Immature natural killer cell (primary cell): ENCODE data around the gene MYO18B. TPM values are rescaled to one million over a fixed set of nuclear protein-coding genes. Genes with fewer than 3 reads are reported as not detected.

Experiments used
- DNase-seq, 3 donors: peaks; one replicate each; pipeline ENCODE4 v3.0.0; 2022; ENCODE audit warnings: mixed read lengths in 1 of 3
- H3K27ac Mint-ChIP-seq, 6 donors: one replicate each; pipeline ENCODE4 v1.8.0; 2020; ENCODE audit warnings: mixed read lengths in 6 of 6, mild to moderate bottlenecking in 5 of 6, inconsistent platforms in 4 of 6, moderate library complexity in 3 of 6
- H3K27me3 Mint-ChIP-seq, 3 donors: one replicate each; pipeline ENCODE4 v1.8.0; 2020 to 2021; ENCODE audit warnings: low read depth in 3 of 3, mild to moderate bottlenecking in 3 of 3, mixed read lengths in 3 of 3, moderate library complexity in 3 of 3, inconsistent platforms in 1 of 3
- H3K36me3 Mint-ChIP-seq, 3 donors: one replicate each; pipeline ENCODE4 v1.8.0; 2020; ENCODE audit warnings: mixed read lengths in 3 of 3, inconsistent platforms in 2 of 3, mild to moderate bottlenecking in 2 of 3
- H3K4me1 Mint-ChIP-seq, 2 donors: one replicate each; pipeline ENCODE4 v1.8.0; 2020; ENCODE audit warnings: inconsistent platforms in 2 of 2, mild to moderate bottlenecking in 2 of 2, mixed read lengths in 2 of 2, moderate library complexity in 1 of 2
- H3K4me3 Mint-ChIP-seq, 5 donors: one replicate each; pipeline ENCODE4 v1.8.0; 2020; ENCODE audit warnings: mild to moderate bottlenecking in 5 of 5, mixed read lengths in 5 of 5, inconsistent platforms in 3 of 5, moderate library complexity in 3 of 5
- H3K9me3 Mint-ChIP-seq, 6 donors: one replicate each; pipeline ENCODE4 v1.8.0; 2020; ENCODE audit warnings: mild to moderate bottlenecking in 6 of 6, mixed read lengths in 6 of 6, inconsistent platforms in 4 of 6, moderate library complexity in 3 of 6
- polyA plus RNA-seq, 3 donors: library from polyadenylated mRNA; unstranded; fragments of 300-500 nt; fragmentation: Illumina TruSeq; gene quantifications; one replicate each; pipeline ENCODE4 v1.2.3, GENCODE V29; 2021

The MYO18B gene
- polyA plus RNA-seq, 3 donors from 2014 or later = not detected

DNA sequence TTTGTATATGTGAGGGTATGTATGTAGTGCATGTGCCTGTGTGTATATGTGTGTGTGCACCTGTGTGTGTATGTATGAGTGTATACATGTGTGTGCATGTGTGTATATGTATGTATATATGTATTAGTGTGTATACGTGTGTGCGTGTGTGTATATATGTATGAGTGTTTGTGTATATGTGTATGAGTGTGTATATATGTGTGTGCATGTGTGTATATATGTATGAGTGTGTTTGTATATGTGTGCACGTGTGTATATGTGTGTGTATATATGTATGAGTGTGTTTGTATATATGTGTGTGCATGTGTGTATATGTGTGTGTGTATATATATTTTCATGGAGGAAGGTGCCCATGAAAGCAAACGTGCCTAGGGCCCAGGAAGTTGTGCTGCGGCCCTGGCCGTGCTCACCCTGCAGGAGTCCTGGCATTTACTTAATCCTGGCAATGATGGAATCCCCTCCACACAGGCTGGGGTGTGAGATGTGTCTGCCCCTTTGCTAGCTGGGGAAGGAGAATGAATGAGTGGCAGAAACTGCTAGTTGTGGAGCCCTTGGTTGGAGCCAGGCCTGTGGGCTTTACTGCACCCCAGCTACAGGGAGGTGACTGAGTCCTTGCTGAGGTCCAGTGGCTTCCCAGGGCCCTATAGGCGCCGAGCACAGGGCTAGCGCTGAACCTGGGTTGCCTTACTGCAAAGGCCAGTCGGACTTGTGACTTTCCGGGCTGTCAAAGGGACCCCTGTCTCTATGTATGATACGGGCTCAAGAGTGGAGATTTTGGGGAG, 97.2 kb downstream of the MYO18B start:
- H3K4me3 Mint-ChIP-seq = no peak overlapping the region
- no peak overlapping the region for H3K27ac Mint-ChIP-seq
- no peaks in the 10 kb centered on the region for H3K36me3 Mint-ChIP-seq
- peaks cover 0 to 4% (median under 1%) of the 10 kb centered on the region in 3 donors for H3K27me3 Mint-ChIP-seq
- no peak for DNase-seq
- no peaks in the 10 kb centered on the region for H3K9me3 Mint-ChIP-seq
- no peaks in the 10 kb centered on the region for H3K4me1 Mint-ChIP-seq

DNA sequence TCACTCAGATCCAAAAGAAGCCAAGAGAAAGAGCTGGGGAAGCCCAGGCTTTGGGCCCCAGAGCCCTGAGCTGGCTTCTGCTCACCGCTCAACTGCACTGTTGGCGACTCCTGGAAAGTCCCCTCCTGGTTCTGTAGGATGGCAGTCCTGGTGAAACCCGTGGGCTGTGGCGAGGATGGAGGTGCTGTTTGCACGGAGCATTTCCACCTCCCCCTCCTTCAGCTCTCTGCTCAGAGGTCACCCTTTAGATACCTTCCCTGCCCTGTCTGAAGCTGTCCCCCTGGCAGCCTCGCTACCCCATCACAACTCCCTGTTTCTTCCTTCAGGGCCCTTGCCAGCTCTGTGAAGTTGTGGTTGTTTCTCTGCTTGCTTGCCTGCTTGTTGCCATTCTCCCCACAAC, 97.8 kb downstream of the MYO18B start:
- H3K36me3 Mint-ChIP-seq = no peaks in the 10 kb centered on the region
- peaks cover 0 to 4% (median 2%) of the 10 kb centered on the region in 3 donors for H3K27me3 Mint-ChIP-seq

DNA sequence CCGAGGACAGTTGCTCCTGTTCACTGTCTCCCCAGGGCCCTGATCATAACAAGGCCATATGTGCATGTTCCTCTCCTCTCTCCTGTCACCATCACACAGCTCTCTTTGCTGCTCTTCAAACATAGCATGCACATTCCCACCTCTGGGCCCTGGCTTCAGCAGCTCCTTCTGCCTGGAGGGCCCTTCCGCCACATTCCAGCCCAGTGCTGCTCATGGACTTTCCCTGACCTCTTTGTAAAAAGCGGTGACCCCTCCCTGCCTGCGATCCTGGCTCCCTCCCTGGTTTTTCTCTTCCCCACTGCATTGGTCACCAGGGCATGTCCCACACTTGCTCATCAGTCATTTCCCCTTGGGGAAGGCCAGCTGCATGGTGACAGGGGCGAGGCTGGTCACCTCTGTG, 98.2 kb downstream of the MYO18B start:
- no peak overlapping the region for H3K27ac Mint-ChIP-seq
- H3K9me3 Mint-ChIP-seq = no peaks in the 10 kb centered on the region
- H3K27me3 Mint-ChIP-seq = peaks cover 0 to 4% (median 2%) of the 10 kb centered on the region in 3 donors
- no peaks in the 10 kb centered on the region for H3K36me3 Mint-ChIP-seq
- DNase-seq = no peak
- H3K4me1 Mint-ChIP-seq = no peaks in the 10 kb centered on the region
- no peak overlapping the region for H3K4me3 Mint-ChIP-seq

More for the DNA sequence above, 97.8 kb downstream of the MYO18B start:
- no peak for DNase-seq
- H3K4me3 Mint-ChIP-seq = no peak overlapping the region
- H3K9me3 Mint-ChIP-seq = no peaks in the 10 kb centered on the region
- no peaks in the 10 kb centered on the region for H3K4me1 Mint-ChIP-seq
- no peak overlapping the region for H3K27ac Mint-ChIP-seq

DNA sequence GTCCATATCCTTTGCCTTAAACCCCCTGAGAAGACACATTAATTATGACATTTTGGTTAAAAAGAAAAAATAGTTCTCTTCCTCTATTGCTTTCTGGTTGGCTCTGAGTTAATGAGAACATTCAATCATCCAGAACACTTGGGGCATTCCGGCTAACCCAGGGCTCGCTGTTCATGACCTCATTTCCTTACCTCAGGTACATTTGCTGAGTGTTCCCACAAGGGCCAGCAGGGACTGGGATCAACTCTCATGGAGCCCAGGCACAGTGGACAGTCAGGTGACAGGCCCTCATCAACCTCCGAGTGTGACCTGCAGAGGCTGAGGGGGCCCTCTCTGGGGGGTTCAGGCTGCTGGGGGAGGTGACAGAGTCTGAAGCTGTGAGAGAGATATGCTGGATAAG, 98.9 kb downstream of the MYO18B start:
- Mint-ChIP-seq H3K27me3 (peaks cover 0 to 4% (median 2%) of the 10 kb centered on the region in 3 donors), H3K27ac (no peak overlapping the region), H3K9me3 (no peaks in the 10 kb centered on the region), H3K4me1 (no peaks in the 10 kb centered on the region), H3K4me3 (no peak overlapping the region), H3K36me3 (no peaks in the 10 kb centered on the region)
- DNase-seq = no peak

DNA sequence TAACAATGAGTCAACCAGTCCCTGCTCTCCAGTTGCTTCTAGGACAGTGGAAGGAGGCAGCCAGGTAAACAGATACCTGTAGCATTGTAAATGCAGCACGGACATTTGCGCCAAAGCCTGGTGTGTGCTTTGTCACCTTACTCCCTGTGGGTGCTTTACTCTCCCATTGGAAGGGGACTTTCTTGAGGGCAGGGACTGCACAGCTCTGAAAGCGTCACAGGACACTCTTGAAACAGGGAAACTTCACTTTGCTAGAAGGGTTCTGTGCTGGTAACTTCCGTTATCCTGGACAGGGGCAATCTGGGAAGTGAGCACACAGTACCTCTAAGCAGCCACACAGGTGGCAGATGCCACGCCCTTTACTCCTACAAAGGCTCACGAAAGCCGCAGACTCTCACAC, 99.8 kb downstream of the MYO18B start:
- DNase-seq = no peak
- no peak overlapping the region for H3K27ac Mint-ChIP-seq
- no peaks in the 10 kb centered on the region for H3K9me3 Mint-ChIP-seq
- H3K4me1 Mint-ChIP-seq = no peaks in the 10 kb centered on the region
- peaks cover 0 to 4% (median 2%) of the 10 kb centered on the region in 3 donors for H3K27me3 Mint-ChIP-seq
- no peaks in the 10 kb centered on the region for H3K36me3 Mint-ChIP-seq
- no peak overlapping the region for H3K4me3 Mint-ChIP-seq

DNA sequence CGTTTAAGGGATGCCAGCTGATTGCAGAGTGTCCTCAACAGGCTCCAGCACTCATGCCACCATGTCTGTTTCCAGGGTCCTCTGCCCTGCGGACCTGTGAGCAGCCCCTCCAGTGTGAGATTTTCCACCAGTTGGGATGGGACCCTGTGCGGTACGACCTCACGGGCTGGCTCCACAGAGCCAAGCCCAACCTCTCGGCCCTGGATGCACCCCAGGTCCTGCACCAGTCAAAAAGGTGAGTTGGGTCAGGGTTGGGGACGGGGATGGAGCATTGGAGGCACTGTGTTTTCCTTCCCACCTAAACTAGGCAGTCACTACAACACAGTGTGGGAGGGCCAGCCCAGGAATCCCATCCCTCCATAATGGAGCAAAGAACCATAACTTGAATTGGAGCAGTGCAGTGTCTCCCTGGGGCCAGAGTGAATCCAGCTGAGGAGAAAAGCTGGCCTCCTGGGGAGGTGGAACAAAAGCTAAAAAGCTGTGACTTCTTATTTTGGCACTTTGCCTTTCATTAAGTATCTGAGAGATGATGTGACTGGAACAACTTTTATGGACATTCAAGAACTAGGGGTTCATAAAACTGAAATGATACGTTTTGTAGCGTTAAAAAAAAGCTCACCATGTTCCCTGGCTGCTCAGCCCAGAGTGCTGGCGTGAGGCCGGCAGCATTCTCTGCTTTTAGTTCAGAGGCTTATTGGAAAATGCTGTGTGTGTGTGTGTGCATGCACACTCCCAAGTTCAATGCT, 101.8 kb downstream of the MYO18B start:
- Mint-ChIP-seq H3K4me1 (no peaks in the 10 kb centered on the region), H3K27ac (no peak overlapping the region), H3K9me3 (no peaks in the 10 kb centered on the region), H3K27me3 (peaks cover 2 to 4% (median 2%) of the 10 kb centered on the region in 3 donors), H3K36me3 (no peaks in the 10 kb centered on the region), H3K4me3 (no peak overlapping the region)
- DNase-seq = no peak

DNA sequence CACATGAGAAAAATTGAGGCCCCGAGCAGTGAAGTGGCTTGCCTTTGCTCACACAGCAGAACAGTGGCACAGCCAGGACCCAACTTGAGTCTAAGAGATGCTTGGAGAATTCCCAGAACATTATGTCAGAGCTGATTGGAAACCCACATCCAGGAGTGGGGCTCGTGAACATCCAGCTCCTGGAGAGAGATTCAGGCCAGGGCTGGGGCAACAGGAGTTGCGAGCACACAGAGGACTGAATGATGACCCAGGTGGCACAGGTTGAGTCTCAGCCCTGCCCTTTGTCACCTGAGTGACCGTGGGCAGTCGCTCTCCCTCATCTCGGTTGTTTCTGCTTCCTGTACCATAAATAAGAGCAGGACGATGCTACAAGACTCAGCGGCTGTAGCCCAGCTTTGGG, 102.6 kb downstream of the MYO18B start:
- Mint-ChIP-seq H3K4me1 (no peaks in the 10 kb centered on the region), H3K4me3 (no peak overlapping the region), H3K36me3 (no peaks in the 10 kb centered on the region), H3K27ac (no peak overlapping the region), H3K9me3 (no peaks in the 10 kb centered on the region), H3K27me3 (peaks cover 2 to 4% (median 2%) of the 10 kb centered on the region in 3 donors)
- DNase-seq = no peak

DNA sequence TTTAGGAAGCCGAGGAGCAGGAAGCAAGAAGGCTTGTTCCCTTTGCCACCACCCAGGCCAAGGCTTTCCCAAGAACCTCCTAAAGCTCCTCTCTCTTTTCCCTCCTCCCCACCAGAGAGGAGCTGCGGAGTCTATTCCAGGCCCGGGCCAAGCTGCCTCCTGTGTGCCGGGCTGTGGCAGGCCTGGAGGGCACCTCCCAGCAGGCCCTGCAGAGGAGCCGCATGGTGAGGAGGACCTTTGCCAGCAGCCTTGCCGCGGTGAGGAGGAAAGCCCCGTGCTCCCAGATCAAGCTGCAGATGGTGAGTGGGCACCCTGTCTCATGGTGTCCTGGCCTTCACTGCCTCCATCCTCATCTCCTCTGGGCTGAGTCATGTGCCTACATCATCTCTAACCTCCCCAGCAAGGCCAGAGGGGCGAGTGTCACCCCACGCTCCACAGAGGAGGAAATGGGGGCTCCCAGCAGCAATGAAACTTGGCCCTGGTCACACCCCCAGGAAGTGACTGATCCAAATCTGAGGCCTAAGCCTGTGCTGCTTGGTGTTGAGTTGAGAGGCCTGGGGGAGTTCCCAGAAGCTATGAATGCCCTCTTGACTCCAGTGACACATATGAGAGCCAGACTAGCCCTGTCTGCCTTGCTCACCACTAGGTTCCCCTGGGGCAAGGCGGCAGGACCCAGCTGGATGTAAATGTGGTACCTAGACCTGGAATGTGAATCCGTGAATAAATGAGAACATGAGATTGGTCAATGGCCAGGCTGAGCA, 104.2 kb downstream of the MYO18B start:
- DNase-seq = no peak
- Mint-ChIP-seq H3K4me1 (no peaks in the 10 kb centered on the region), H3K9me3 (no peaks in the 10 kb centered on the region), H3K27ac (no peak overlapping the region), H3K27me3 (peaks cover 2 to 7% (median 4%) of the 10 kb centered on the region in 3 donors), H3K36me3 (no peaks in the 10 kb centered on the region), H3K4me3 (no peak overlapping the region)

DNA sequence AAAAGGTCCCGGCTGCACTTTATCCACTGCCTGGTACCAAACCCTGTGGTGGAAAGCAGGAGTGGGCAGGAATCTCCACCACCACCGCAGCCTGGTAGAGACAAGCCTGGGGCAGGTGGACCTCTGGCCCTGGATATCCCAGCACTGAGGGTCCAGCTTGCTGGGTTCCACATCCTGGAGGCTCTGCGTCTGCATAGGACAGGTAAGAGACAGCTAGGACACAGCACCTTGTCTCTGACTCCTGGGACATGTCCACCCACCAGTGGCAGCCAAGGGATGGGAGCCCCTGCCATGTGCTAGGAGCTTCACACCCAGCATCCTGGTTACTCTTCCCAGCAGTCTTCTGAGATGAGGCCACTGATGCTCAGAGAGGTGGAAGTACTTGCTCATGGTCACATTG, 105.5 kb downstream of the MYO18B start:
- Mint-ChIP-seq H3K4me1 (no peaks in the 10 kb centered on the region), H3K4me3 (no peak overlapping the region), H3K36me3 (no peaks in the 10 kb centered on the region), H3K9me3 (peaks cover 0 to 2% (median 0%) of the 10 kb centered on the region in 6 donors), H3K27me3 (peaks cover 4 to 7% (median 4%) of the 10 kb centered on the region in 3 donors), H3K27ac (no peak overlapping the region)
- DNase-seq = no peak

DNA sequence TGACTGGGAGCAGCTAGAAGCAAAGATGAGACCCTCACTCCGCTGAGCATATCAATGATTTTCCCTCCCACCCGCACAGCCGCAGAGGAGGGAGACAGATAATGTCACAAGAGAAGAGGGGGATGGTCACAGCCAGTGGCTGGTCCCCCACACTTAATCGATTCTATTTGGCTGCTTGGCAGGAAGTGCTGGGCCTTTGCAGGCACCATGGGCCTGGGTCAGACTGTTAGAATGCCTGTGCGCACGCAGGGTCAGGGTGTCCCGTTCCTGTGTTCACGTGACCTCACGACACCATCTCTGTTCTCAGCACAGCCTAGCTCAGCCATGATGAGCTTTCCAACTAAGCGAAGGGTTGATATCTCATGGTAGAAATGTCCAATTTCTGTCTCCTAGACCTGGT, 107.0 kb downstream of the MYO18B start:
- H3K9me3 Mint-ChIP-seq = peaks cover 0 to 2% (median 0%) of the 10 kb centered on the region in 6 donors

DNA sequence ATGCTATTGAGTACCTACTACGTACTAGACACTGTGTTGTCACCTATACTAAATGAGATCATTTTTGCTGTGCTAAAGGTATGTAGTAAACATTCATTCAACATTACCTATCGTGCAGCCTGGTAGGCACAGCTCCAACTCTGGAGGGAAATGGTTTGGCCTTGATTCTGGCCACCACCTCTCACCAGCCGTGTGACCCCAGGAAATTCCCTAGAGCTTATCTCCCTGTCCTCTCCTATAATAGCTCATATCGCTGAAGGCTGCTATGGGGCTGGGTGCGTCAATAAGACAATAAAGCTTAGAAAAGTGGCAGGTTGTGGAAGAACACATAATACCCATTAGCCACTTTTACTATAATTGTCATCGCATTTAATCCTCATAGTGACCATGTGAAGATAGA, 107.5 kb downstream of the MYO18B start:
- no peak for DNase-seq
- Mint-ChIP-seq H3K27ac (no peak overlapping the region), H3K9me3 (peaks cover 0 to 2% (median 0%) of the 10 kb centered on the region in 6 donors), H3K27me3 (peaks cover 4 to 9% (median 7%) of the 10 kb centered on the region in 3 donors), H3K4me1 (no peaks in the 10 kb centered on the region), H3K4me3 (no peak overlapping the region), H3K36me3 (no peaks in the 10 kb centered on the region)

More for the DNA sequence above, 107.0 kb downstream of the MYO18B start:
- Mint-ChIP-seq H3K36me3 (no peaks in the 10 kb centered on the region), H3K27me3 (peaks cover 4 to 9% (median 7%) of the 10 kb centered on the region in 3 donors), H3K4me1 (no peaks in the 10 kb centered on the region), H3K4me3 (no peak overlapping the region), H3K27ac (no peak overlapping the region)
- DNase-seq = no peak

DNA sequence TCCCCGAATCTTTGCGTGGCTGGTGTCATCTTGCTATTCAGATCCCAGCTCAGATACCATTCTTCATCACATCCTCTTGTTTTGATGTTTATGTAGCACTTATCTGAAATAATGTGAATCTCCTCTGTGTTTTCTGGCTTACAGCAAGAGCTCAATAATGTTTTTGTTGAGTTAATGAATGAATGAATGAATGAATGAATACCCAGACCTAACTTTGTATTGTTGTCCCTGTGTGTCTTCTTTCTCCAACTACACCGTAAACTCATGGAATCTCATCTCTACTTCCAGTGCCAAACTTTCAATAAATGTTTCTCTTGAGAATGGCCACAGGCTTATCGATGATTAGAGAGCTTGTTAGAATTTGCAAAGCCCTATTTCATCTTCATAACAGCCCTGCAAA, 110.2 kb downstream of the MYO18B start:
- H3K9me3 Mint-ChIP-seq = peaks cover 0 to 2% (median 0%) of the 10 kb centered on the region in 6 donors
- no peak overlapping the region for H3K27ac Mint-ChIP-seq
- no peaks in the 10 kb centered on the region for H3K4me1 Mint-ChIP-seq
- no peak for DNase-seq
- H3K4me3 Mint-ChIP-seq = no peak overlapping the region
- no peaks in the 10 kb centered on the region for H3K36me3 Mint-ChIP-seq
- peaks cover 4 to 10% (median 7%) of the 10 kb centered on the region in 3 donors for H3K27me3 Mint-ChIP-seq

DNA sequence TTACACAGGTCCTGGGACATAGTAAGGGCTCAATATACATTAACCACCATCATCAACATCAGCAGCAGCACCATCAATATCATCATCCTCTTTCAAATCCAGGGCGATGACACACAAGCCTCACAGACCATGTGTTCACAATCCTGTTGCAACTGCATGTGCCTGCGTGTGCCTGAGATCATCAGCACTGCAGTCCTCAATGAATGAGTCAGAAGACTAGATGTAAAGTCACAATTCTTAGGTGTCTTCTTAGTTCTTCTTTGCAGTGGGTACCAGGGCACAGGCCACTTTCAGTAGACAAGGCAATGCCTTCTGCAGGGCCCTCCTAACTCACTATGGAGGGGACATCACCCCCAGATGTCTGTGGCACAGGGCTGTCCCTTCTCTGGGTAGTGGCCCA, 111.1 kb downstream of the MYO18B start:
- Mint-ChIP-seq H3K4me1 (no peaks in the 10 kb centered on the region), H3K27ac (no peak overlapping the region), H3K36me3 (no peaks in the 10 kb centered on the region), H3K9me3 (peaks cover 0 to 2% (median 0%) of the 10 kb centered on the region in 6 donors), H3K4me3 (no peak overlapping the region), H3K27me3 (peaks cover 4 to 10% (median 7%) of the 10 kb centered on the region in 3 donors)
- no peak for DNase-seq
